ENCODE results near the gene DCHS1. TPM values are rescaled to one million over a fixed set of nuclear protein-coding genes. Genes with fewer than 3 reads are reported as not detected.

Gene DCHS1
- total RNA-seq, 4 donors from 2014 or later: 12.6 to 27.8 (median 20.1) TPM

GRCh38 chr11:6629892-6630631 is 25.5 kb downstream of the DCHS1 start:
- peak overlapping the region in 1 of 4 donors; percentile 4 for H3K4me3 ChIP-seq
- no peaks in the 10 kb centered on the region for H3K9me3 ChIP-seq
- peaks cover 0 to 13% of the 10 kb centered on the region in 2 donors for H3K27me3 ChIP-seq
- no peak for DNase-seq (ENCODE audit: low spot score in 2 of 2)
- no peak for TF ChIP-seq CTCF (IDR thresholded peaks at IDR 0.05)
- H3K27ac ChIP-seq: no peak overlapping the region
- peaks cover 0 to 20% (median 5%) of the 10 kb centered on the region in 4 donors for H3K4me1 ChIP-seq
- peaks cover 0 to 61% (median 0%) of the 10 kb centered on the region in 3 donors for H3K36me3 ChIP-seq
- WGBS, 2 donors: 67 to 73% methylated on average over 78 to 99 of the region's 102 CpGs

GRCh38 chr11:6629573-6629891 is 26.1 kb downstream of the DCHS1 start:
- no peak for DNase-seq (ENCODE audit: low spot score in 2 of 2)
- TF ChIP-seq CTCF (IDR thresholded peaks at IDR 0.05) (no peak), POLR2A (IDR thresholded peaks at IDR 0.05) (no peak), EP300 (IDR thresholded peaks at IDR 0.05) (no peak)
- H3K4me1 ChIP-seq: peaks cover 0 to 15% (median 2%) of the 10 kb centered on the region in 4 donors
- no peak overlapping the region for H3K4me3 ChIP-seq
- peaks cover 0 to 67% (median 0%) of the 10 kb centered on the region in 3 donors for H3K36me3 ChIP-seq
- no peak overlapping the region for H3K27ac ChIP-seq
- peaks cover 0 to 13% of the 10 kb centered on the region in 2 donors for H3K27me3 ChIP-seq
- WGBS, 2 donors: 89 to 92% methylated on average over 8 to 24 of the region's 24 CpGs
- no peaks in the 10 kb centered on the region for H3K9me3 ChIP-seq

GRCh38 chr11:6628526-6628925 is 27.1 kb downstream of the DCHS1 start:
- no peaks in the 10 kb centered on the region for H3K9me3 ChIP-seq
- TF ChIP-seq CTCF (IDR thresholded peaks at IDR 0.05) (no peak), POLR2A (IDR thresholded peaks at IDR 0.05) (no peak), EP300 (IDR thresholded peaks at IDR 0.05) (no peak)
- DNase-seq (ENCODE audit: low spot score in 2 of 2): no peak
- H3K27me3 ChIP-seq: peaks cover 0 to 13% of the 10 kb centered on the region in 2 donors
- peaks cover 0 to 77% (median 0%) of the 10 kb centered on the region in 3 donors for H3K36me3 ChIP-seq
- no peak overlapping the region for H3K4me3 ChIP-seq
- WGBS, 2 donors: 95 to 98% methylated on average over 4 of the region's 4 CpGs
- peaks cover 0 to 5% (median 2%) of the 10 kb centered on the region in 4 donors for H3K4me1 ChIP-seq
- no peak overlapping the region for H3K27ac ChIP-seq

GRCh38 chr11:6627762-6628241 is 27.8 kb downstream of the DCHS1 start:
- Histone ChIP-seq H3K4me1 (peaks cover 0 to 4% (median 2%) of the 10 kb centered on the region in 4 donors), H3K9me3 (no peaks in the 10 kb centered on the region), H3K36me3 (peaks cover 0 to 73% (median 0%) of the 10 kb centered on the region in 3 donors), H3K27ac (no peak overlapping the region), H3K27me3 (peaks cover 0 to 13% of the 10 kb centered on the region in 2 donors), H3K4me3 (no peak overlapping the region)
- WGBS, 2 donors: 59 to 69% methylated on average over 2 of the region's 2 CpGs
- TF ChIP-seq POLR2A (IDR thresholded peaks at IDR 0.05) (no peak), EP300 (IDR thresholded peaks at IDR 0.05) (no peak), CTCF (IDR thresholded peaks at IDR 0.05) (no peak)
- no peak for DNase-seq (ENCODE audit: low spot score in 2 of 2)

DNA sequence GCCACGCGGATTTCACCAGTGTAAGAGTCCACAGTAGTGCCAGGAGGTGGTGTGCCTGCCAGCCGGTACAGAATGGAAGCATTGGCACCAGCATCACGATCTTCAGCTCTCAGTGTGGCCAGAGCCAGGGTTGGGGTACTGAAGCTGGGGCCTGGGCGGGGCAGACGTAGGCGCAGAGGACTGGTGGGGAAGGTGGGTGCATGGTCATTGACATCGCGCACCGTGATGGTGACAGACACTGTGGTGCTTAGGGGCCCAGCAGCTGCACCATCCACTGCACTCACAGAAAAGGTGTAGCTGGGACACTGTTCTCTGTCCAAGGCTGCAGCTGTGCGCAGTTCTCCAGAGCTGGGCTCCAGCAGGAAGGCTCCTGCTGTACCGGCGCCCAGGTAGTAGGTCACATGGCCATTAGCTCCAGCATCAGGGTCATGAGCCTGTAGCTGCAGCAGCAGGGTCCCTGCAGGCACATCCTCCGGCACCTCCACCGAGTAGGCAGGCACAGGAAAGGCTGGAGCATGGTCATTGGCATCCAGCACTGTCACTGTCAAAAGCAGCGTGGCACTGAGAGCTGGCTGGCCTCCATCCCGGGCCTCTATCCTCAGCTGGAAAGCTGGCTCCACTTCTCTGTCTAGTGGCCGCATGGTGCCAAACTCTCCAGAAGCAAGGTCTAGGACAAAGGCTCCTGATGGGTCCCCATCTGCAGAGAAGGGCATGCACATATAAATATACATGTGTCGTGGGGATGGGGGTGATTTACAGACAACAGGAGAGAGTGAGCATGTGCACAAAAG is 28.4 kb downstream of the DCHS1 start:
- no peak overlapping the region for H3K4me3 ChIP-seq
- WGBS, 2 donors: 83 to 85% methylated on average over 17 of the region's 19 CpGs

More for the DNA sequence above, 28.4 kb downstream of the DCHS1 start:
- no peak for TF ChIP-seq POLR2A (IDR thresholded peaks at IDR 0.05)
- DNase-seq (ENCODE audit: low spot score in 2 of 2): no peak
- peaks cover 0 to 67% (median 0%) of the 10 kb centered on the region in 3 donors for H3K36me3 ChIP-seq
- peaks cover 0 to 4% (median 2%) of the 10 kb centered on the region in 4 donors for H3K4me1 ChIP-seq
- no peak overlapping the region for H3K27ac ChIP-seq
- peaks cover 0 to 13% of the 10 kb centered on the region in 2 donors for H3K27me3 ChIP-seq
- no peaks in the 10 kb centered on the region for H3K9me3 ChIP-seq

All from tibial nerve (tissue), 4 donors.